HepG2 (cell line): ENCODE results near the gene DSCAML1. TPM values are rescaled to one million over a fixed set of nuclear protein-coding genes. Genes with fewer than 3 reads are reported as not detected.

Experiments used
- ATAC-seq: fragments of 200-7000 bp; cut with Tn5 transposase; 3 replicates; pipeline ENCODE4 v1.9.1; 2020; ENCODE audit warnings: mild to moderate bottlenecking, moderate library complexity
- BruUV-seq: library from RNA; stranded (reverse); fragments of 400-500 nt; replicated peaks from 2 replicates; lab custom pipeline; 2021; lab: Mats Ljungman, UMichigan
- CTCF ChIA-PET: fragments of 300-600 bp; formaldehyde crosslinking; extraction: SDS; loops from one replicate; lab custom pipeline; 2021; ENCODE audit warnings: low total read pairs, inconsistent platforms, low intra/inter-chr PET ratio; lab: Yijun Ruan, JAX
- POLR2A ChIA-PET: fragments of 350-600 bp; sonication (Branson Sonifier 250); formaldehyde crosslinking; loops from one replicate; lab custom pipeline; 2020; ENCODE audit warnings: antibody characterized with exemption, inconsistent platforms; lab: Yijun Ruan, JAX
- DNase-seq: peaks from one replicate; pipeline ENCODE4 v3.0.0-alpha.2; 2015; ENCODE audit warnings: low spot score
- FAIRE-seq: peaks from 3 replicates; lab custom pipeline; 2011; peaks lifted over from hg19 to GRCh38; lab: Jason Lieb, UNC
- H2AFZ ChIP-seq: one replicate; pipeline ENCODE4 v1.6.1; 2011; ENCODE audit warnings: low read length, inconsistent platforms
- H3K27ac ChIP-seq: fragments of 300-600 bp; 3 replicates; pipeline ENCODE4 v1.8.0; 2011; ENCODE audit warnings: mixed run types, mild to moderate bottlenecking, mixed read lengths, low read length, inconsistent platforms; ENCODE audit not compliant: insufficient read depth; ENCODE audit errors: extremely low read length
- H3K27me3 ChIP-seq, 2 experiments: fragments of 200-600 bp in 1 of 2; 2 replicates in 1 of 2; 3 replicates in 1 of 2; pipeline versions ENCODE4 v1.6.0 to v1.8.0; 2011; ENCODE audit warnings: low read length in 2 of 2, mild to moderate bottlenecking in 2 of 2, moderate library complexity in 2 of 2, inconsistent platforms in 1 of 2; ENCODE audit not compliant: insufficient read depth in 2 of 2, control insufficient read depth in 1 of 2
- H3K36me3 ChIP-seq, 2 experiments: fragments of 200-600 bp in 1 of 2; replicated peaks in 1 of 2; 2 replicates in 1 of 2; 3 replicates in 1 of 2; pipeline versions ENCODE4 v1.5.1 to v1.8.0; 2011; ENCODE audit warnings: low read length in 2 of 2, inconsistent platforms in 1 of 2; ENCODE audit not compliant: insufficient read depth in 2 of 2, control insufficient read depth in 1 of 2
- H3K4me1 ChIP-seq: 2 replicates; pipeline ENCODE4 v1.5.1; 2012; ENCODE audit warnings: low read length, inconsistent platforms; ENCODE audit not compliant: insufficient read depth
- H3K4me2 ChIP-seq: 2 replicates; pipeline ENCODE4 v1.6.0; 2011; ENCODE audit warnings: low read depth, low read length, inconsistent platforms
- H3K4me3 ChIP-seq, 3 experiments: fragments of 200-600 bp in 1 of 3; sonication (generic), shearing (Covaris generic) in 1 of 3; replicated peaks in 1 of 3; 2 replicates each; pipeline ENCODE4 v1.5.1; 2011 to 2016; ENCODE audit warnings: low read length in 3 of 3, inconsistent platforms in 2 of 3, low read depth in 2 of 3, mild to moderate bottlenecking in 2 of 3, control low read depth in 1 of 3, mixed read lengths in 1 of 3; ENCODE audit not compliant: insufficient read depth in 1 of 3
- H3K79me2 ChIP-seq: one replicate; pipeline ENCODE4 v1.6.1; 2011; ENCODE audit warnings: low read length, inconsistent platforms; ENCODE audit not compliant: insufficient read depth
- H3K9ac ChIP-seq: 2 replicates; pipeline ENCODE4 v1.6.0; 2011; ENCODE audit warnings: mild to moderate bottlenecking, low read depth, low read length, inconsistent platforms; ENCODE audit not compliant: insufficient read depth
- H3K9me3 ChIP-seq: 2 replicates; pipeline ENCODE4 v1.5.1; 2012; ENCODE audit warnings: mild to moderate bottlenecking, low read length
- H4K20me1 ChIP-seq: 2 replicates; pipeline ENCODE4 v1.6.0; 2011; ENCODE audit warnings: inconsistent platforms, mild to moderate bottlenecking, low read length, moderate library complexity; ENCODE audit not compliant: insufficient read depth
- AHR ChIP-seq: IDR thresholded peaks from 2 replicates; pipeline ENCODE4 v1.6.1; 2018; ENCODE audit warnings: missing genetic modification reagents, missing compliant biosample characterization
- BORCS8-MEF2B ChIP-seq: sonication (generic); formaldehyde crosslinking; IDR thresholded peaks from 2 replicates; pipeline ENCODE4 v1.8.0; 2022; ENCODE audit warnings: mild to moderate bottlenecking, missing genetic modification reagents
- HES4 ChIP-seq: sonication (generic); formaldehyde crosslinking; IDR thresholded peaks from 2 replicates; pipeline ENCODE4 v1.9.0; 2021; ENCODE audit warnings: mild to moderate bottlenecking, missing genetic modification reagents, borderline replicate concordance
- HINFP ChIP-seq: sonication (generic); formaldehyde crosslinking; IDR thresholded peaks from 2 replicates; pipeline ENCODE4 v1.4.0; 2020; ENCODE audit warnings: low read depth, mild to moderate bottlenecking, missing genetic modification reagents
- NFAT5 ChIP-seq: sonication (generic); formaldehyde crosslinking; IDR thresholded peaks from 2 replicates; pipeline ENCODE4 v1.4.0; 2020; ENCODE audit warnings: missing genetic modification reagents
- ZBTB2 ChIP-seq: sonication (generic); formaldehyde crosslinking; IDR thresholded peaks from 2 replicates; pipeline ENCODE4 v1.8.0; 2022; ENCODE audit warnings: low read depth, missing genetic modification reagents
- ZFAT ChIP-seq: sonication (generic); formaldehyde crosslinking; conservative IDR thresholded peaks from 2 replicates; pipeline ENCODE4 v1.8.1; 2023; ENCODE audit warnings: missing genetic modification reagents, inconsistent platforms
- ZNF296 ChIP-seq: sonication (generic); formaldehyde crosslinking; conservative IDR thresholded peaks from 2 replicates; pipeline ENCODE4 v1.5.0; 2020; ENCODE audit warnings: mild to moderate bottlenecking, missing genetic modification reagents
- ZNF350 ChIP-seq: sonication (generic); formaldehyde crosslinking; IDR thresholded peaks from 2 replicates; pipeline ENCODE4 v1.4.0; 2020; ENCODE audit warnings: mild to moderate bottlenecking, low read depth, missing genetic modification reagents, borderline replicate concordance
- ZNF503 ChIP-seq: sonication (generic); formaldehyde crosslinking; IDR thresholded peaks from 2 replicates; pipeline ENCODE4 v1.4.0; 2020; ENCODE audit warnings: missing genetic modification reagents
- ZNF598 ChIP-seq: sonication (generic); formaldehyde crosslinking; IDR thresholded peaks from 2 replicates; pipeline ENCODE4 v1.5.1; 2020; ENCODE audit warnings: mild to moderate bottlenecking, missing genetic modification reagents, borderline replicate concordance
- WGBS: methylation state at CpG from one replicate; pipeline ENCODE4 v1.1.6; 2017; ENCODE audit warnings: low lambda C conversion rate; 5-methylcytosine and 5-hydroxymethylcytosine counted together
- in situ Hi-C: cut with HindIII; loops from 2 replicates; pipeline ENCODE4 v1.10.0; 2017; ENCODE audit warnings: low pct_unique_long_range_greater_than_20kb; ENCODE audit not compliant: extremely low pct_ligation_motif_present
- intact Hi-C: fragments of 100-400 bp; cut with micrococcal nuclease; formaldehyde crosslinking; loops from one replicate; pipeline ENCODE4 v1.10.0; 2022; ENCODE audit not compliant: unreplicated experiment
- polyA plus RNA-seq, 8 experiments: library from polyadenylated mRNA; depleted of rRNA in 3 of 8; stranded (reverse) in 7 of 8; unstranded in 1 of 8; fragments of >200 nt; fragmentation: Illumina TruSeq in 4 of 8; extraction: Trizol in 4 of 8; gene quantifications; 2 replicates each; pipeline versions ENCODE4 v1.2.1 to v1.2.3, GENCODE V29; 2011 to 2016; ENCODE audit warnings: low read depth in 4 of 8, missing spikeins in 1 of 8, mixed read lengths in 1 of 8; ENCODE audit not compliant: insufficient read depth in 1 of 8
- total RNA-seq, 5 experiments: library from RNA; depleted of rRNA; stranded (reverse); fragments of >200 nt; fragmentation: Illumina TruSeq; extraction: Trizol; gene quantifications; 2 replicates each; pipeline ENCODE4 v1.2.3, GENCODE V29; 2016; ENCODE audit warnings: low read depth in 1 of 5

DSCAML1 gene
- total and polyA plus RNA-seq, 2 of the 13 experiments (the other 11 are each of a cell fraction or from before 2014, with no cell fraction given), result 0.29 to 0.40 TPM

- WGBS, result 1% methylated on average over 8 of the region's 14 CpGs
- Histone ChIP-seq H3K9ac (no peak overlapping the region), H3K79me2 (no peaks in the 10 kb centered on the region), H3K4me2 (peak overlapping the region; percentile 69), H4K20me1 (peaks cover 10% of the 10 kb centered on the region; the same call in 1 of the 2 replicates), H2AFZ (no peak overlapping the region), H3K27me3 (peaks cover 0 to 16% of the 10 kb centered on the region in 2 experiments; a peak in 1 of 5 replicates), H3K9me3 (no peaks in the 10 kb centered on the region), H3K27ac (peak overlapping the region; percentile 23), H3K4me1 (peaks cover 50% of the 10 kb centered on the region), H3K4me3 (peak overlapping the region in 1 of 3 experiments; percentile 38; a peak in 2 of 6 replicates), H3K36me3 (no peaks in the 10 kb centered on the region)
- intact Hi-C loops, result loop anchor here (1.0 kb wide), 1 partner anchor 46 kb away; no protein-coding TSS in a partner anchor
- FAIRE-seq, result peak; percentile 95
- ChIA-PET CTCF (no interaction called here), POLR2A (no interaction called here)
- peak; percentile 89 for DNase-seq
- BruUV-seq, result no TSS peak
- ATAC-seq, result peak; percentile 94
- in situ Hi-C loops, result no loop called here
- no peak for TF ChIP-seq ZFAT (CRISPR knock-in tag)
- TF ChIP-seq HES4 (CRISPR knock-in tag), result no peak
- no peak for TF ChIP-seq ZBTB2 (CRISPR knock-in tag)
- TF ChIP-seq ZNF503 (CRISPR knock-in tag), result peak; percentile 63; the same call in 1 of the 2 replicates
- TF ChIP-seq NFAT5 (CRISPR knock-in tag), result no peak
- TF ChIP-seq ZNF296, result no peak
- TF ChIP-seq AHR (CRISPR knock-in tag), result no peak; the same call in 1 of the 2 replicates
- no peak; the same call in 1 of the 2 replicates for TF ChIP-seq HINFP (CRISPR knock-in tag)
- TF ChIP-seq ZNF598 (CRISPR knock-in tag), result no peak
- TF ChIP-seq ZNF350 (CRISPR knock-in tag), result peak; percentile 64; the same call in 1 of the 2 replicates
- no peak for TF ChIP-seq BORCS8-MEF2B (CRISPR knock-in tag)
Measured at GRCh38 chr11:117748771-117749540, 48.1 kb downstream of the DSCAML1 start.
